ENCODE data around the gene CHPT1. TPM values are rescaled to one million over a fixed set of nuclear protein-coding genes. Genes with fewer than 3 reads are reported as not detected.

CHPT1 gene
- total and polyA plus RNA-seq, 2 experiments from 2014 or later, result 22.2 to 23.0 TPM

- Histone ChIP-seq H3K9me2 (ENCODE audit: insufficient read depth) (no peaks in the 10 kb centered on the region), H3K4me2 (no peak overlapping the region), H3K36me3 (ENCODE audit: insufficient read depth) (no peaks in the 10 kb centered on the region), H3K4me1 (ENCODE audit: insufficient read depth) (peaks cover 4% of the 10 kb centered on the region; the same call in 1 of the 2 replicates), H3K4me3 (no peak overlapping the region), H3K79me2 (replicated peaks; ENCODE audit: insufficient read depth) (no peaks in the 10 kb centered on the region), H3K27ac (ENCODE audit: low read depth) (no peak overlapping the region), H3F3A (replicated peaks; ENCODE audit: low read depth) (no peaks in the 10 kb centered on the region), H4K20me1 (replicated peaks; ENCODE audit: insufficient read depth) (no peaks in the 10 kb centered on the region), H2AFZ (no peak overlapping the region), H3K27me3 (ENCODE audit: insufficient read depth) (peaks cover 8% of the 10 kb centered on the region)
- TF ChIP-seq JUNB (IDR thresholded peaks at IDR 0.05; ENCODE audit: unreplicated experiment) (no peak), CREB1 (CRISPR knock-in tag; IDR thresholded peaks at IDR 0.05; ENCODE audit: low read depth) (no peak), EZH2phosphoT487 (IDR thresholded peaks at IDR 0.05; ENCODE audit: unreplicated experiment) (no peak), ZNF114 (CRISPR knock-in tag; IDR thresholded peaks at IDR 0.05) (no peak), ZNF462 (CRISPR knock-in tag; IDR thresholded peaks at IDR 0.05) (no peak), ZNF331 (CRISPR knock-in tag; IDR thresholded peaks at IDR 0.05; ENCODE audit: low read depth) (no peak), STAT1 (IDR thresholded peaks at IDR 0.05; ENCODE audit: unreplicated experiment) (no peak)
- no peaks in the 10 kb centered on the region for H3K36me3 Mint-ChIP-seq (ENCODE audit: low read depth)
- H3K27ac Mint-ChIP-seq, result no peak overlapping the region
- H3K4me3 Mint-ChIP-seq, result no peak overlapping the region
- ATAC-seq (no peak), DNase-seq (ENCODE audit: low spot score) (no peak)
- H3K27me3 Mint-ChIP-seq (ENCODE audit: insufficient read depth, low read depth, poor library complexity), result no peaks in the 10 kb centered on the region
- no peaks in the 10 kb centered on the region for H3K9me3 Mint-ChIP-seq
- no peaks in the 10 kb centered on the region; the same call in 2 of the 3 replicates for H3K4me1 Mint-ChIP-seq
These were observed 6.8 kb upstream of the CHPT1 start for GRCh38 chr12:101690544-101691098.
